ENCODE results near the gene FASTKD1.

The FASTKD1 gene

DNA sequence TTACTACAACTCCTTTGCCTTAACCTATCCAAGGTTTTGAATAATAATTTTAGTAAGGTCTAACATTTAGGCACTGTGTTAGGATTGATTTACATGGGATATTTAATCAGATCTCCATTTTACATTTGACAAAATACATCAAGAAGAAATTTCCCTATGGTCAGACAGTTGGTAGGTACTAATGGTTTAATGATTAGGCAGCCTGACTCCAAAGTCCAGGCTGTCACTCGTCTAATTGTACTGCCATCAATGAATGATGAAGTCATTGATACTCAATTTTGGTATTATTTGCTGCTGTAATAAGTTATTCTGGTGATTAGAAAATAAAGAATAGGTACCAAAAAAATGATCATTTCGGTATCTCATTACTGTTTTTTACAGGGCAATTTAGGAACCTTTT, 80.3 kb downstream of the FASTKD1 start:
- no peak for DNase-seq

- no peak for DNase-seq
Observed at GRCh38 chr2:169491378-169491777, 82.3 kb downstream of the FASTKD1 start.

DNA sequence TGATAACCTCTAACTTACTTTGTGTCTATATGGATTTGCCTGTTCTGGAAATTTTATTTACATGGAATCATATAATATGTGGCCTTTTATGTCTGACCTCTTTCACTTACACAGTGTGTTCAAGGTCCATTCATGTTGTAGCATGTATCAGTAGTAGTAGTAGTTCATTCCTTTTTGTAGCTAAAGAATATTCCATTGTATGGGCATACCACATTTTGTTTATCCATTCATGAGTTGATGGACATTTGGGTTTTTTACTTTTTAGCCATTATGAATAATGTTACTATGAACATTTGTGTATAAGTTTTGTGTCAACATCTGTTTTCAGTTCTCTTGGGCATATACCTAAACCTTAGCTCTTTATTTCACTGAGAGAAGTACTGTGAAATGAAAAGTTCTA, 82.8 kb downstream of the FASTKD1 start:
- no peak for DNase-seq

DNA sequence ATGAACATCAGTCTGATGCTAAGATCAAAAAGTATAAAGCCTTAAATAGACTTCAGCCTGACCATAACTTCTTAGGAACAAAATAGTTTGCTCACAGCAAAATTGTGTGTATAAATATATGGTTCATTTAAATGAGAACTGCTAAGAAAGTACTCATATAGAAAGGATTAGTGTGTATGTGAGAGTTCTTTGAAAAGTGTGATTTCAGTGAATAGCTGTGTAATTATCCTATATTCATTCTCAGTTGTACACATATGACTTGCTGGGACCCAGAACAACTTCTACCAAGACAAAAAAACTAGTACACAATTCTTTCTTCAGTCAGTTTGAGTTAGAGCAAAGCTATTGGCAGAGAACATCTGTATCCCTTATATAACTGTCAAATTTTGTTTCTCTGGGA, 87.2 kb downstream of the FASTKD1 start:
- DNase-seq = no peak

GRCh38 chr2:169485650-169486138, 88.0 kb downstream of the FASTKD1 start:
- no peak for DNase-seq

- no peak for DNase-seq
Observed at GRCh38 chr2:169480079-169480465, 93.6 kb downstream of the FASTKD1 start.

All from NCI-H1048 (cell line).